GM23338 (cell line): ENCODE measurements around the gene SELP. TPM values are rescaled to one million over a fixed set of nuclear protein-coding genes. Genes with fewer than 3 reads are reported as not detected.

Experiments
- ATAC-seq: fragments of 200-7000 bp; cut with Tn5 transposase; 3 replicates; pipeline ENCODE4 v1.9.1; 2020
- DNase-seq: peaks from one replicate; pipeline ENCODE4 v3.0.0-alpha.2; 2015; ENCODE audit warnings: low spot score
- H2AFZ ChIP-seq: fragments of 200-600 bp; sonication (generic); 2 replicates; pipeline ENCODE4 v1.8.0; 2016; ENCODE audit warnings: antibody characterized with exemption, mild to moderate bottlenecking, moderate library complexity
- H3F3A ChIP-seq: fragments of 200-600 bp; sonication (generic); replicated peaks from 2 replicates; pipeline ENCODE4 v1.8.0; 2017; ENCODE audit warnings: antibody characterized with exemption, mixed run types, low read depth
- H3K27ac ChIP-seq: fragments of 200-600 bp; sonication (generic); 2 replicates; pipeline ENCODE4 v1.6.1; 2016; ENCODE audit warnings: low read depth
- H3K27me3 ChIP-seq: fragments of 200-600 bp; sonication (generic); 2 replicates; pipeline ENCODE4 v1.8.0; 2016; ENCODE audit warnings: mild to moderate bottlenecking, mixed run types, moderate library complexity; ENCODE audit not compliant: insufficient read depth
- H3K36me3 ChIP-seq: fragments of 200-600 bp; sonication (generic); 2 replicates; pipeline ENCODE4 v1.8.0; 2016; ENCODE audit warnings: mild to moderate bottlenecking; ENCODE audit not compliant: insufficient read depth
- H3K4me1 ChIP-seq: fragments of 200-600 bp; sonication (generic); 2 replicates; pipeline ENCODE4 v1.8.0; 2016; ENCODE audit warnings: mild to moderate bottlenecking, moderate library complexity; ENCODE audit not compliant: insufficient read depth
- H3K4me2 ChIP-seq: fragments of 200-600 bp; sonication (generic); 2 replicates; pipeline ENCODE4 v1.7.1; 2017; ENCODE audit warnings: mixed run types
- H3K4me3 ChIP-seq: fragments of 200-600 bp; sonication (generic); 2 replicates; pipeline ENCODE4 v1.6.1; 2016; ENCODE audit warnings: mixed run types
- H3K79me2 ChIP-seq: fragments of 200-600 bp; sonication (generic); replicated peaks from 2 replicates; pipeline ENCODE4 v1.8.0; 2017; ENCODE audit warnings: mild to moderate bottlenecking; ENCODE audit not compliant: insufficient read depth
- H3K9me2 ChIP-seq: fragments of 200-600 bp; sonication (generic); 2 replicates; pipeline ENCODE4 v1.8.0; 2017; ENCODE audit not compliant: insufficient read depth
- H4K20me1 ChIP-seq: fragments of 200-600 bp; sonication (generic); replicated peaks from 2 replicates; pipeline ENCODE4 v1.8.0; 2017; ENCODE audit warnings: mild to moderate bottlenecking; ENCODE audit not compliant: insufficient read depth
- H3K27ac Mint-ChIP-seq: 2 replicates; pipeline ENCODE4 v1.8.0; 2020; ENCODE audit warnings: inconsistent platforms, mild to moderate bottlenecking, moderate library complexity, mixed read lengths
- H3K27me3 Mint-ChIP-seq: 3 replicates; pipeline ENCODE4 v1.8.0; 2022; ENCODE audit warnings: low read depth, mild to moderate bottlenecking, moderate library complexity, mixed read lengths, inconsistent platforms; ENCODE audit not compliant: insufficient read depth, poor library complexity
- H3K36me3 Mint-ChIP-seq: 3 replicates; pipeline ENCODE4 v1.8.0; 2021; ENCODE audit warnings: low read depth, mild to moderate bottlenecking, inconsistent platforms, moderate library complexity, mixed read lengths
- H3K4me1 Mint-ChIP-seq: 3 replicates; pipeline ENCODE4 v1.8.0; 2020; ENCODE audit warnings: mild to moderate bottlenecking, inconsistent platforms, mixed read lengths
- H3K4me3 Mint-ChIP-seq: 3 replicates; pipeline ENCODE4 v1.8.0; 2021; ENCODE audit warnings: moderate library complexity, mild to moderate bottlenecking, inconsistent platforms, mixed read lengths
- H3K9me3 Mint-ChIP-seq: 3 replicates; pipeline ENCODE4 v1.8.0; 2020; ENCODE audit warnings: moderate library complexity, mild to moderate bottlenecking, inconsistent platforms, mixed read lengths
- EZH2phosphoT487 ChIP-seq: fragments of 200-600 bp; sonication (generic); IDR thresholded peaks from one replicate; pipeline ENCODE4 v1.8.1; 2018; ENCODE audit warnings: antibody characterized with exemption; ENCODE audit not compliant: unreplicated experiment
- JUNB ChIP-seq: IDR thresholded peaks from one replicate; pipeline ENCODE4 v1.6.1; 2016; ENCODE audit warnings: antibody characterized with exemption; ENCODE audit not compliant: unreplicated experiment
- NANOG ChIP-seq: IDR thresholded peaks from 2 replicates; pipeline ENCODE4 v1.6.1; 2016; ENCODE audit warnings: antibody characterized with exemption, borderline replicate concordance
- POLR2AphosphoS5 ChIP-seq: IDR thresholded peaks from 2 replicates; pipeline ENCODE4 v1.6.1; 2016; ENCODE audit warnings: antibody characterized with exemption, low read depth
- ZNF114 ChIP-seq: fragments of 250-450 bp; sonication (Bioruptor Pico); IDR thresholded peaks from 2 replicates; pipeline ENCODE4 v1.5.0; 2020; ENCODE audit warnings: mild to moderate bottlenecking, moderate library complexity
- polyA plus RNA-seq: library from polyadenylated mRNA; unstranded; fragments of >200 nt; fragmentation: Nextera tagmentation; extraction: Ambion mirVana; gene quantifications from 2 replicates; pipeline ENCODE4 v1.2.1, GENCODE V29; 2016
- total RNA-seq: library from RNA; depleted of rRNA; stranded (reverse); fragments of >200 nt; shearing (Covaris generic); gene quantifications from 2 replicates; pipeline ENCODE4 v1.2.3, GENCODE V29; 2014
- TF ChIP-seq, protein P1 (sequence below): IDR thresholded peaks from 2 replicates; pipeline ENCODE4 v1.6.1; 2016; ENCODE audit warnings: antibody characterized with exemption
- TF ChIP-seq, protein P2 (sequence below), 2 experiments: fragments of 200-600 bp in 1 of 2; sonication (generic) in 1 of 2; conservative IDR thresholded peaks; 2 replicates each; pipeline versions ENCODE4 v1.5.1 to v1.6.1; 2016 to 2017; ENCODE audit warnings: antibody characterized with exemption in 2 of 2, low read depth in 2 of 2, mild to moderate bottlenecking in 2 of 2, moderate library complexity in 1 of 2

The SELP gene
- total and polyA plus RNA-seq, 2 experiments from 2014 or later = not detected

DNA sequence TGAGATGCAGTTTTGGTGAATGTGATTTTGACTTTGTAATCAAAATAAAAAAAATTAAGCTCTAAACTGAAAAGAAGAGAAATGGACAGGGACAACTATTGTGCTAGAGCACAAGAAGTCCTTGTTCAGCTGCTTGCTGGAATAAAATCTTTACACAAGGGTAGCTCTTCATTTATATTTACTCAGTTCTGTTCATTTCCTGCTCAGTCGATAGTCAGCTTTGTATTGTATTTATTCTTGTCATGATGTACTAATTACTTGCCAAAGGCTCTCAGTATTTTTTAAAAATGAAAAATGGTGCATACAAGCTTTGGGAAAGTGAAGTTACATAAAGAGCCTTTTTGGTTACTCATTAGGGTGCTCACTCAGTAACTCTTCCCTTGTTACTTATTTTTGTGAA lies 61.4 kb downstream of the SELP start:
- H3K4me1 Mint-ChIP-seq = no peaks in the 10 kb centered on the region

DNA sequence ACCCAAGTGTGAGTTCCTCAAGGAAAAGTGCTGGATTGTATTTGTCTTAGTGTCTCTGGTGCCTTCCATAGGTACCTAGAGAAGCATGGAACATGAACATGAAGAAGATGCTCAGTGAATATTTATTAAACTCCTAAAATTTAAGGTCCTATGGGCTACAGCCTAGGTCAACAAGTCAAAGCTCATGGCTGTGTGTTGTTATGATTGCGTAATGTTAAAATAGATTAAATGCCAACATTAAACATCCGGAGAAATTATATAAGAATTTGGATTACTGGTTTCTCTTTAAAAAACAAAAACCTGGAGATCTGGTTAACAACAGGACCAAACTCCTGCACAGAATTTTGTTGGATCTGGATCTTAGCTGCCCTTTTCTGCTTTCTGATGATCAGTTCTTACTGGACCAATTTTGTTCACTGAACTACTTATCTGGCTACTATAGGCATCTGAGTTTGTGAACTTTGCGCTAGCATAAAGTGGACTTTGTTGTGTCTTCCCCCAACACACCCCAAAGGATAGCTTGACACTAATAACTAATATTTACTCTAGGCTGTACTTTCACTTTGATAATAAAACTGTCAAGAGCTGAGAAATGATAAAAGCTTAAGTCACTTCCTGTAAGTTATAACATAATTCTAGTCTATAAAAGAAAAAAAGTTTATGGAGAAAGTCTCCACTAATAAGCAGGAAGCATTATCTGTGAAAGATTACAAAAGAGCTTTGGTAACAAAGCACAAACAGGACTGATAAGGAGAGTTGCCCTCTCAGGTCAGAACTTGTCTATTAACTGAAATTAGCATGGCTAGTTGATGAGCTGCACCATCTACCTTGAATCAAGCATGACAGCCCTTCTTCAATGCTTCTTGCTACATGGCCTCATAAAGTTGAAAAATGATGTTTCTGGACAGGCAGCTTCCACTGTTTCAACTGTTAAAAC lies 64.3 kb downstream of the SELP start:
- Histone ChIP-seq H4K20me1 (no peaks in the 10 kb centered on the region), H3K4me2 (no peak overlapping the region), H3K4me3 (no peak overlapping the region), H2AFZ (no peak overlapping the region), H3F3A (no peaks in the 10 kb centered on the region), H3K9me2 (0 out of 2 replicates have a peak, but pooled peaks cover 5% of the 10 kb centered on the region), H3K36me3 (no peaks in the 10 kb centered on the region), H3K4me1 (no peaks in the 10 kb centered on the region), H3K79me2 (no peaks in the 10 kb centered on the region), H3K27me3 (no peaks in the 10 kb centered on the region), H3K27ac (no peak overlapping the region)
- DNase-seq = no peak
- H3K36me3 Mint-ChIP-seq = no peaks in the 10 kb centered on the region
- H3K27me3 Mint-ChIP-seq = no peaks in the 10 kb centered on the region
- H3K27ac Mint-ChIP-seq = no peak overlapping the region
- no peak for TF ChIP-seq JUNB
- TF ChIP-seq EZH2phosphoT487 = no peak
- no peak for TF ChIP-seq POLR2AphosphoS5
- no peak for ATAC-seq
- no peak overlapping the region for H3K4me3 Mint-ChIP-seq
- H3K9me3 Mint-ChIP-seq = peaks cover 6% of the 10 kb centered on the region; the same call in 1 of the 3 replicates
- H3K4me1 Mint-ChIP-seq = no peaks in the 10 kb centered on the region

More for the DNA sequence above, 61.4 kb downstream of the SELP start:
- Histone ChIP-seq H3K9me2 (0 out of 2 replicates have a peak, but pooled peaks cover 5% of the 10 kb centered on the region), H3K36me3 (no peaks in the 10 kb centered on the region), H3K79me2 (no peaks in the 10 kb centered on the region), H3F3A (no peaks in the 10 kb centered on the region), H3K4me2 (no peak overlapping the region), H2AFZ (no peak overlapping the region), H3K27me3 (no peaks in the 10 kb centered on the region), H4K20me1 (no peaks in the 10 kb centered on the region), H3K27ac (no peak overlapping the region), H3K4me1 (no peaks in the 10 kb centered on the region), H3K4me3 (no peak overlapping the region)
- H3K27me3 Mint-ChIP-seq = no peaks in the 10 kb centered on the region
- DNase-seq (no peak), ATAC-seq (no peak)
- no peak overlapping the region for H3K27ac Mint-ChIP-seq
- no peaks in the 10 kb centered on the region for H3K36me3 Mint-ChIP-seq
- H3K9me3 Mint-ChIP-seq = peaks cover 6% of the 10 kb centered on the region; the same call in 1 of the 3 replicates
- TF ChIP-seq ZNF114 (CRISPR knock-in tag) = no peak
- H3K4me3 Mint-ChIP-seq = no peak overlapping the region

DNA sequence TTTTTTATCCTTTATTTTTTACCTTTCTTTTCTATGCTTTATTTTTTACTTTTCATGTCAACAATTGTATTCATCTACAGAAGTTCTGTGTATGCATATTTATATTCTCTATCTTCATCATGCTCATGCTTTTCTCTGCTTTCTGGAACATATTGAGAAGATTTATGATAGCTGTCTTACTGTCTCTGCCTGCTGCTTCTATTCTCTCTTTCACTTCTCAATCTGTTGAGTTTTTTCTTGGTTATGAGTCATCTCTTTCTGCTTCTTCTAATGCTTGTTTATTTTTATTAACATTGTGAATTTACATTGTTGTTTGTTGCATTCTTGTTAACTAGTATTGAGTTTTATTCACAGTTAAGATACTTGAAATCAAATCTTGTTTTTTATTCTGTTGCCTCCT lies 66.3 kb downstream of the SELP start:
- no peak for TF ChIP-seq POLR2AphosphoS5
- TF ChIP-seq, protein P1, sequence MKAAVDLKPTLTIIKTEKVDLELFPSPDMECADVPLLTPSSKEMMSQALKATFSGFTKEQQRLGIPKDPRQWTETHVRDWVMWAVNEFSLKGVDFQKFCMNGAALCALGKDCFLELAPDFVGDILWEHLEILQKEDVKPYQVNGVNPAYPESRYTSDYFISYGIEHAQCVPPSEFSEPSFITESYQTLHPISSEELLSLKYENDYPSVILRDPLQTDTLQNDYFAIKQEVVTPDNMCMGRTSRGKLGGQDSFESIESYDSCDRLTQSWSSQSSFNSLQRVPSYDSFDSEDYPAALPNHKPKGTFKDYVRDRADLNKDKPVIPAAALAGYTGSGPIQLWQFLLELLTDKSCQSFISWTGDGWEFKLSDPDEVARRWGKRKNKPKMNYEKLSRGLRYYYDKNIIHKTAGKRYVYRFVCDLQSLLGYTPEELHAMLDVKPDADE = no peak
- TF ChIP-seq, protein P2, sequence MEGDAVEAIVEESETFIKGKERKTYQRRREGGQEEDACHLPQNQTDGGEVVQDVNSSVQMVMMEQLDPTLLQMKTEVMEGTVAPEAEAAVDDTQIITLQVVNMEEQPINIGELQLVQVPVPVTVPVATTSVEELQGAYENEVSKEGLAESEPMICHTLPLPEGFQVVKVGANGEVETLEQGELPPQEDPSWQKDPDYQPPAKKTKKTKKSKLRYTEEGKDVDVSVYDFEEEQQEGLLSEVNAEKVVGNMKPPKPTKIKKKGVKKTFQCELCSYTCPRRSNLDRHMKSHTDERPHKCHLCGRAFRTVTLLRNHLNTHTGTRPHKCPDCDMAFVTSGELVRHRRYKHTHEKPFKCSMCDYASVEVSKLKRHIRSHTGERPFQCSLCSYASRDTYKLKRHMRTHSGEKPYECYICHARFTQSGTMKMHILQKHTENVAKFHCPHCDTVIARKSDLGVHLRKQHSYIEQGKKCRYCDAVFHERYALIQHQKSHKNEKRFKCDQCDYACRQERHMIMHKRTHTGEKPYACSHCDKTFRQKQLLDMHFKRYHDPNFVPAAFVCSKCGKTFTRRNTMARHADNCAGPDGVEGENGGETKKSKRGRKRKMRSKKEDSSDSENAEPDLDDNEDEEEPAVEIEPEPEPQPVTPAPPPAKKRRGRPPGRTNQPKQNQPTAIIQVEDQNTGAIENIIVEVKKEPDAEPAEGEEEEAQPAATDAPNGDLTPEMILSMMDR (conservative IDR thresholded peaks at IDR 0.05; ENCODE audit: low read depth in 2 of 2) = no peak
- TF ChIP-seq NANOG = no peak
- no peaks in the 10 kb centered on the region for H3K4me1 ChIP-seq
- H3K27me3 Mint-ChIP-seq = no peaks in the 10 kb centered on the region
- DNase-seq (no peak), ATAC-seq (no peak)
- H3F3A ChIP-seq = no peaks in the 10 kb centered on the region
- 0 out of 2 replicates have a peak, but pooled peaks cover 5% of the 10 kb centered on the region for H3K9me2 ChIP-seq
- H3K27ac Mint-ChIP-seq = no peak overlapping the region
- H3K9me3 Mint-ChIP-seq = peaks cover 6% of the 10 kb centered on the region; the same call in 1 of the 3 replicates
- no peaks in the 10 kb centered on the region for H3K27me3 ChIP-seq
- no peak overlapping the region for H3K4me3 Mint-ChIP-seq
- no peak overlapping the region for H3K27ac ChIP-seq
- H3K36me3 Mint-ChIP-seq = no peaks in the 10 kb centered on the region
- no peak overlapping the region for H2AFZ ChIP-seq
- no peaks in the 10 kb centered on the region for H3K4me1 Mint-ChIP-seq
- H3K36me3 ChIP-seq = no peaks in the 10 kb centered on the region
- no peaks in the 10 kb centered on the region for H3K79me2 ChIP-seq
- no peaks in the 10 kb centered on the region for H4K20me1 ChIP-seq
- no peak overlapping the region for H3K4me2 ChIP-seq
- no peak overlapping the region for H3K4me3 ChIP-seq
